H1 (cell line): ENCODE data around the gene ANAPC10. TPM values are rescaled to one million over a fixed set of nuclear protein-coding genes. Genes with fewer than 3 reads are reported as not detected.

ENCODE experiments used
- CTCF ChIA-PET: fragments of 300-600 bp; sonication (Branson Sonifier 250); formaldehyde crosslinking; loops from one replicate; lab custom pipeline; 2021; ENCODE audit not compliant: partially characterized antibody; lab: Charles Lee
- POLR2A ChIA-PET: fragments of 300-600 bp; sonication (Branson Sonifier 250); formaldehyde crosslinking; loops from one replicate; lab custom pipeline; 2021; ENCODE audit warnings: inconsistent platforms; ENCODE audit not compliant: partially characterized antibody; lab: Charles Lee
- DNase-seq, 2 experiments: peaks; one replicate each; pipeline versions ENCODE4 v3.0.0 to v3.0.0-alpha.2; 2010 to 2022; ENCODE audit warnings: low spot score in 2 of 2, low read depth in 1 of 2, mixed read lengths in 1 of 2
- FAIRE-seq: peaks from 2 replicates; lab custom pipeline; 2011; peaks lifted over from hg19 to GRCh38; lab: Jason Lieb, UNC
- H2AFZ ChIP-seq: 2 replicates; pipeline ENCODE4 v1.8.1; 2012; ENCODE audit warnings: low read length, inconsistent platforms
- H2AK5ac ChIP-seq: 2 replicates; pipeline ENCODE4 v1.6.1; 2013; ENCODE audit warnings: low read depth, low read length
- H2BK120ac ChIP-seq: replicated peaks from 2 replicates; pipeline ENCODE3; 2013; ENCODE audit warnings: low read depth, low read length, inconsistent platforms
- H2BK12ac ChIP-seq: 2 replicates; pipeline ENCODE4 v1.6.1; 2013; ENCODE audit warnings: low read depth, low read length
- H2BK15ac ChIP-seq: 2 replicates; pipeline ENCODE4 v1.6.1; 2013; ENCODE audit warnings: low read length
- H2BK20ac ChIP-seq: 2 replicates; pipeline ENCODE4 v1.6.1; 2013; ENCODE audit warnings: low read length
- H2BK5ac ChIP-seq: 2 replicates; pipeline ENCODE4 v1.6.1; 2013; ENCODE audit warnings: low read depth, low read length
- H3K14ac ChIP-seq: 2 replicates; pipeline ENCODE4 v1.6.1; 2013; ENCODE audit warnings: inconsistent platforms; ENCODE audit not compliant: insufficient read length
- H3K18ac ChIP-seq: 2 replicates; pipeline ENCODE4 v1.6.1; 2013; ENCODE audit warnings: low read length; ENCODE audit errors: extremely low read depth
- H3K23ac ChIP-seq: 2 replicates; pipeline ENCODE4 v1.6.1; 2013; ENCODE audit warnings: inconsistent platforms; ENCODE audit not compliant: insufficient read length
- H3K23me2 ChIP-seq: 2 replicates; pipeline ENCODE4 v1.6.1; 2013; ENCODE audit warnings: low read depth, low read length
- H3K27ac ChIP-seq: 2 replicates; pipeline ENCODE4 v1.6.1; 2011; ENCODE audit warnings: low read depth, low read length, inconsistent platforms
- H3K27me3 ChIP-seq, 4 experiments: replicated peaks in 1 of 4; 1 replicate in 1 of 4; 2 replicates in 3 of 4; pipeline versions ENCODE4 v1.6.1 to v1.8.1; 2011 to 2013; ENCODE audit warnings: low read length in 3 of 4, mild to moderate bottlenecking in 3 of 4, inconsistent platforms in 2 of 4, mixed read lengths in 2 of 4, moderate library complexity in 1 of 4; ENCODE audit not compliant: control insufficient read depth in 3 of 4, insufficient read depth in 3 of 4; ENCODE audit errors: extremely low read depth in 1 of 4
- H3K36me3 ChIP-seq, 4 experiments: 2 replicates each; pipeline versions ENCODE4 v1.6.1 to v1.8.1; 2011 to 2013; ENCODE audit warnings: mild to moderate bottlenecking in 4 of 4, low read length in 3 of 4, moderate library complexity in 2 of 4, control low read depth in 1 of 4, inconsistent platforms in 1 of 4; ENCODE audit not compliant: insufficient read depth in 4 of 4, control insufficient read depth in 2 of 4
- H3K4ac ChIP-seq: replicated peaks from 2 replicates; pipeline ENCODE3; 2013; ENCODE audit warnings: low read length, low read depth, mixed read lengths, inconsistent platforms; ENCODE audit not compliant: insufficient read length
- H3K4me1 ChIP-seq, 4 experiments: replicated peaks in 1 of 4; 1 replicate in 1 of 4; 2 replicates in 3 of 4; pipeline versions ENCODE4 v1.6.1 to v1.8.1; 2011 to 2013; ENCODE audit warnings: low read length in 3 of 4, inconsistent platforms in 2 of 4, mixed read lengths in 1 of 4; ENCODE audit not compliant: insufficient read depth in 4 of 4, control insufficient read depth in 3 of 4
- H3K4me2 ChIP-seq, 2 experiments: 2 replicates each; pipeline versions ENCODE4 v1.6.1 to v1.8.1; 2011 to 2013; ENCODE audit warnings: low read depth in 2 of 2, low read length in 2 of 2, control low read depth in 1 of 2, inconsistent platforms in 1 of 2, mild to moderate bottlenecking in 1 of 2; ENCODE audit not compliant: insufficient read depth in 1 of 2
- H3K4me3 ChIP-seq, 4 experiments: fragments of 200-600, 300-600 bp in 1 of 4; sonication (generic), shearing (Covaris generic), sonication (Bioruptor Twin) in 1 of 4; 2 replicates each; pipeline versions ENCODE4 v1.5.1 to v1.8.1; 2011 to 2016; ENCODE audit warnings: low read length in 4 of 4, low read depth in 3 of 4, control low read depth in 2 of 4, inconsistent platforms in 2 of 4, mild to moderate bottlenecking in 2 of 4, mixed read lengths in 1 of 4, moderate library complexity in 1 of 4; ENCODE audit not compliant: insufficient read depth in 2 of 4; ENCODE audit errors: extremely low read depth in 1 of 4
- H3K56ac ChIP-seq: replicated peaks from 2 replicates; pipeline ENCODE3; 2013; ENCODE audit warnings: low read depth, mild to moderate bottlenecking, mixed read lengths, low read length, inconsistent platforms; ENCODE audit not compliant: insufficient read length
- H3K79me1 ChIP-seq: 2 replicates; pipeline ENCODE4 v1.6.1; 2013; ENCODE audit warnings: low read depth, low read length, control low read depth
- H3K79me2 ChIP-seq, 2 experiments: 2 replicates each; pipeline versions ENCODE4 v1.6.1 to v1.8.1; 2012 to 2013; ENCODE audit warnings: low read length in 2 of 2, mild to moderate bottlenecking in 2 of 2, inconsistent platforms in 1 of 2; ENCODE audit not compliant: insufficient read depth in 2 of 2, control insufficient read depth in 1 of 2
- H3K9ac ChIP-seq, 4 experiments: replicated peaks in 1 of 4; 1 replicate in 1 of 4; 2 replicates in 3 of 4; pipeline versions ENCODE4 v1.6.1 to v1.8.1; 2011 to 2013; ENCODE audit warnings: low read depth in 3 of 4, low read length in 3 of 4, control low read depth in 2 of 4, mild to moderate bottlenecking in 2 of 4, moderate library complexity in 2 of 4, inconsistent platforms in 1 of 4; ENCODE audit errors: extremely low read depth in 1 of 4
- H3K9me3 ChIP-seq, 2 experiments: 2 replicates each; pipeline versions ENCODE4 v1.6.1 to v1.8.1; 2012 to 2013; ENCODE audit warnings: mild to moderate bottlenecking in 2 of 2, moderate library complexity in 2 of 2, control low read depth in 1 of 2, inconsistent platforms in 1 of 2, low read depth in 1 of 2, low read length in 1 of 2, mixed read lengths in 1 of 2; ENCODE audit not compliant: insufficient read depth in 2 of 2
- H4K20me1 ChIP-seq, 2 experiments: replicated peaks in 1 of 2; 2 replicates each; pipeline versions ENCODE3 to v1.8.1; 2011 to 2013; ENCODE audit warnings: inconsistent platforms in 2 of 2, low read length in 2 of 2, mild to moderate bottlenecking in 1 of 2; ENCODE audit not compliant: insufficient read depth in 2 of 2, control insufficient read depth in 1 of 2
- H4K5ac ChIP-seq: 2 replicates; pipeline ENCODE4 v1.6.1; 2013; ENCODE audit warnings: low read length, low read depth, mixed read lengths, inconsistent platforms; ENCODE audit not compliant: insufficient read length
- H4K8ac ChIP-seq: 2 replicates; pipeline ENCODE4 v1.8.0; 2013; ENCODE audit warnings: mild to moderate bottlenecking, moderate library complexity, low read length, inconsistent platforms; ENCODE audit not compliant: insufficient read depth; ENCODE audit errors: extremely low read depth
- H4K91ac ChIP-seq: replicated peaks from 2 replicates; pipeline ENCODE3; 2013; ENCODE audit warnings: low read length, mixed read lengths, inconsistent platforms; ENCODE audit not compliant: insufficient read length
- ASH2L ChIP-seq: fragments of 200-600, 300-600 bp; sonication (generic); IDR thresholded peaks from one replicate; pipeline ENCODE4 v1.7.1; 2017; ENCODE audit warnings: low read length
- CREB1 ChIP-seq: IDR thresholded peaks from 2 replicates; pipeline ENCODE4 v1.6.1; 2012; ENCODE audit warnings: inconsistent platforms
- EZH2 ChIP-seq: fragments of 200-600 bp; sonication (generic); IDR thresholded peaks from 2 replicates; pipeline ENCODE4 v1.7.1; 2012; ENCODE audit warnings: low read depth, mild to moderate bottlenecking, moderate library complexity, low read length, inconsistent platforms; ENCODE audit not compliant: severe bottlenecking
- FOSL1 ChIP-seq: IDR thresholded peaks from 2 replicates; pipeline ENCODE4 v1.6.1; 2011; ENCODE audit warnings: mild to moderate bottlenecking, low read depth, low read length, moderate library complexity; ENCODE audit not compliant: insufficient read depth
- KDM1A ChIP-seq: fragments of 200-600, 300-600 bp; sonication (generic); IDR thresholded peaks from 2 replicates; pipeline ENCODE4 v1.7.1; 2016; ENCODE audit warnings: mild to moderate bottlenecking, low read length, borderline replicate concordance
- NRF1 ChIP-seq: IDR thresholded peaks from 2 replicates; pipeline ENCODE4 v1.6.1; 2011; ENCODE audit warnings: mild to moderate bottlenecking, low read depth, low read length, improper control_type of control experiment
- RAD21 ChIP-seq, 2 experiments: IDR thresholded peaks in 1 of 2; conservative IDR thresholded peaks in 1 of 2; 2 replicates each; pipeline ENCODE4 v1.6.1; 2011; ENCODE audit warnings: low read depth in 2 of 2, low read length in 2 of 2, improper control_type of control experiment in 1 of 2, inconsistent platforms in 1 of 2, mild to moderate bottlenecking in 1 of 2, moderate library complexity in 1 of 2
- RFX5 ChIP-seq: IDR thresholded peaks from 2 replicates; pipeline ENCODE4 v1.6.1; 2011; ENCODE audit warnings: low read depth, low read length, improper control_type of control experiment, borderline replicate concordance
- RNF2 ChIP-seq: fragments of 200-900, 300-1000 bp; sonication (generic); IDR thresholded peaks from 2 replicates; pipeline ENCODE4 v1.7.1; 2016; ENCODE audit warnings: borderline replicate concordance, low read depth, mild to moderate bottlenecking, antibody characterized with exemption, low read length; ENCODE audit not compliant: poor library complexity, severe bottlenecking; ENCODE audit errors: missing control alignments
- WGBS, 2 experiments: shearing (Covaris generic) in 1 of 2; methylation state at CpG; one replicate each; pipeline versions ENCODE4 v1.1.6 to v1.1.7; 2013 to 2015; ENCODE audit warnings: low lambda C conversion rate in 2 of 2, mixed read lengths in 2 of 2, inconsistent platforms in 1 of 2, low coverage in 1 of 2, missing lambda C conversion rate in 1 of 2; ENCODE audit not compliant: insufficient replicate concordance in 2 of 2, insufficient coverage in 1 of 2, insufficient read length in 1 of 2; ENCODE audit errors: extremely low coverage in 1 of 2, missing lambda C conversion rate in 1 of 2; 5-methylcytosine and 5-hydroxymethylcytosine counted together
- polyA plus RNA-seq, 7 experiments: library from polyadenylated mRNA; depleted of rRNA in 3 of 7; stranded (reverse) in 5 of 7; unstranded in 2 of 7; fragments of >200 nt in 5 of 7; fragments of 200-250 nt in 2 of 7; gene quantifications; 1 replicate in 5 of 7; 2 replicates in 1 of 7; 4 replicates in 1 of 7; pipeline versions ENCODE4 v1.2.1 to v1.2.3, GENCODE V29; 2011 to 2013; ENCODE audit warnings: missing spikeins in 2 of 7, mixed read lengths in 2 of 7
- total RNA-seq: library from RNA; stranded (reverse); fragmentation: NEBNext Ultra II Directional; extraction: Animal tissue kit (Norgen Biotek cat#: 25700); gene quantifications from 2 replicates; pipeline ENCODE4 v1.2.1, GENCODE V29; 2021

ANAPC10 gene
- total and polyA plus RNA-seq, 2 of the 8 experiments (the other 6 are each of a cell fraction or from before 2014, with no cell fraction given) = 17.6 to 23.3 TPM

DNA sequence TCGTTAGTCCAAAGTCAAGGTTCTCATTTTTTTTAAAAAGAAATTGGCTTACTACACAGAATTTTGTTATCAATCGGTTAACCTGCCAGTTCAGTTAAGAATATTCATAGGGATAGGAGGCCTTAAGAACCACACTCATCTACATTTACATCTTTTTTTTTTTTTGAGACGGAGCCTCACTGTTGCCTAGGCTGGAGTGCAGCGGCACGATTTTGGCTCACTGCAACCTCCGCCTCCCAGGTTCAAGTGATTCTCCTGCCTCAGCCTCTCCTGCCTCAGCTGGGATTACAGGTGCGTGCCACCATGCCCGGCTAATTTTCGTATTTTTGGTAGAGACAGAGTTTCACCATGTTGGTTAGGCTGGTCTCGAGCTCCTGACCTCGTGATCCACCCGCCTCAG, 33.9 kb upstream of the ANAPC10 start:
- POLR2A ChIA-PET = interaction anchor here (0.8 to 2.1 kb wide), 6 partner anchors 16 to 55 kb away, joined by 3 to 5 read pairs (median 3); partner anchors contain the start of genes ABCE1 and ANAPC10
- H4K20me1 ChIP-seq = peaks cover 0 to 1% of the 10 kb centered on the region in 2 experiments
- no peak overlapping the region for H3K14ac ChIP-seq
- CTCF ChIA-PET = interaction anchor here (1.1 kb wide), 1 partner anchor 23 kb away, joined by 3 read pairs; no protein-coding TSS in a partner anchor
- H3K4me2 ChIP-seq = no peak overlapping the region
- H3K79me2 ChIP-seq = no peaks in the 10 kb centered on the region
- FAIRE-seq (no peak), DNase-seq (no peak)
- no peak overlapping the region for H2AK5ac ChIP-seq
- H3K36me3 ChIP-seq = peaks cover 0 to 24% (median 2%) of the 10 kb centered on the region in 4 experiments; a peak in 6 of 8 replicates
- no peak overlapping the region for H3K18ac ChIP-seq
- no peaks in the 10 kb centered on the region for H3K9me3 ChIP-seq
- H2BK12ac ChIP-seq = no peak overlapping the region
- no peak overlapping the region for H3K23ac ChIP-seq
- H4K91ac ChIP-seq = no peak overlapping the region
- WGBS, 2 experiments = 92% methylated on average over 12 of the region's 12 CpGs; no CpG with 5 or more reads in 1 of the 2 experiments
- TF ChIP-seq CREB1 (no peak), FOSL1 (no peak), RNF2 (no peak), EZH2 (no peak), RFX5 (no peak), RAD21 (IDR thresholded peaks at IDR 0.05 in 1 of 2, conservative IDR thresholded peaks at IDR 0.05 in 1 of 2; ENCODE audit: low read depth in 2 of 2, low read length in 2 of 2) (no peak), ASH2L (no peak), KDM1A (no peak), NRF1 (no peak)
- no peaks in the 10 kb centered on the region for H3K79me1 ChIP-seq
- no peak overlapping the region for H3K4me3 ChIP-seq
- no peaks in the 10 kb centered on the region for H3K4me1 ChIP-seq
- no peaks in the 10 kb centered on the region for H3K27me3 ChIP-seq
- no peak overlapping the region for H2AFZ ChIP-seq
- no peak overlapping the region for H3K4ac ChIP-seq
- H2BK20ac ChIP-seq = no peak overlapping the region
- no peaks in the 10 kb centered on the region for H3K23me2 ChIP-seq
- no peak overlapping the region for H4K8ac ChIP-seq
- no peak overlapping the region for H2BK5ac ChIP-seq
- no peak overlapping the region for H2BK15ac ChIP-seq
- H4K5ac ChIP-seq = no peak overlapping the region
- no peak overlapping the region for H3K9ac ChIP-seq
- H3K56ac ChIP-seq = no peak overlapping the region
- H3K27ac ChIP-seq = no peak overlapping the region
- H2BK120ac ChIP-seq = no peak overlapping the region
